Measurements from ENCODE around the gene NKX2-4.
"Not testable (repeated sequence)": the region's sequence is repeated elsewhere in the genome, so short reads cannot be mapped to it uniquely, and the experiment has no call there.

The NKX2-4 gene

DNA sequence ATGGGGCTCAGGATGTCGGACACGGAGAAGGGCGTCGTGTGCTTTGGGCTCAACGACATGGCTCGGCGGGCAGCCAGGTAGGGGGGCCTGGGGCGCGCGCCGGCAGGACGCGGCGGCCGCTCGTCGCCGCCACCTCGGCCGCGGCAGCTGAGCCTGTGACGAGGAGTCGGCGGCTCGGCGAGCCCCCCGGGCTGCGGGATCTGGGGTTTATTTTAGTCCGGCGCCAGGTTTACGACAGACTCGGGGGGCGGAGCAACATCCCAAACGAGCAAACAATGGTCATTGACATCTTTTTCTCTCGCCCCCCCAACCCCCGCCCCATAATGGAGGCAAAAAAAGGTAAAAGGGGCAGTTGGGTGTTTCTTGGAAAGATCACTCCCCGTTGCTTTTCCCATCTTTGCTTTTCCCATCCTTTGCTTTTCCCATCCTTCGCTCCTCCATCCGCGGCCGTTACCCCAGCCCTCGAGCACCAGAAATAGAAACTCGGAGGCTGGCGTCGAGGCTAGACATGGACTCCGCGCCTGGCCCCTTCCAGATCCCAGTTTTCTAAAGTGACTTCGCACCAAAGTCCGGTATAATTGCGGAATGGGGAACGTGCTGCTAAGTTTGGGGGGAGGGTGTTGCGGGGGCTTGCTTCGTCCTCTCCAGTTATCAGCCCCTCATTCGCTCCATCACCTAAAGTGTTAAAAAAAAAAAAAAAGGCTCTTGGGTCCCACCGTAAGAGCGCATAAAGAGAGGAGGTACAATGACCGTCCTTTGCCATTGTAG, at the start of gene NKX2-4:
TSS of gene NKX2-4 (minus strand) at position 186 of the 768 bp plus-strand sequence. CDS start at position 59, 127 bp downstream.
- no peak for DNase-seq

GRCh38 chr20:21437816-21438215, 40.5 kb upstream of the NKX2-4 start:
- DNase-seq, result no peak

DNA sequence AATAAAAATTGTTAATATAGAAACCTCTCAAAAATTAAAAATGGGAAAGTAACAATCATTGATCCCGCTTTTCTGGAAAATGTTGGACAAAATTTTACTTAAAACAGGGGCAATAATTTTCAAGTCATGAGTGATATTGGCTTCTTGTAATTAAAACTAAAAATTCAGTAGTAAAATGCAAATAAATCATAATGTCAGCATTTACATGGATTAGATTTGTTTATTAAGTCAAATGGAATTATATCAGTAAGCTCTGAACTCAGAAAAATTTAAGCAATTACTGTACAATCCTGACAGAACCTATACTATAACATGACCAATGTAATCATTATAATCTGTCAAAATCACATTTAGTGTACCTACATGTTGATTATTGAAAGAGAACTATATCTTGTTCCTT, 39.9 kb upstream of the NKX2-4 start:
- no peak for DNase-seq

- DNase-seq, result no peak
These were observed 38.9 kb upstream of the NKX2-4 start for GRCh38 chr20:21436205-21436604.

- no peak for DNase-seq
These were observed 38.2 kb upstream of the NKX2-4 start for GRCh38 chr20:21435576-21435975.

- no peak for DNase-seq
These were observed 36.1 kb upstream of the NKX2-4 start for GRCh38 chr20:21433329-21433890.

DNA sequence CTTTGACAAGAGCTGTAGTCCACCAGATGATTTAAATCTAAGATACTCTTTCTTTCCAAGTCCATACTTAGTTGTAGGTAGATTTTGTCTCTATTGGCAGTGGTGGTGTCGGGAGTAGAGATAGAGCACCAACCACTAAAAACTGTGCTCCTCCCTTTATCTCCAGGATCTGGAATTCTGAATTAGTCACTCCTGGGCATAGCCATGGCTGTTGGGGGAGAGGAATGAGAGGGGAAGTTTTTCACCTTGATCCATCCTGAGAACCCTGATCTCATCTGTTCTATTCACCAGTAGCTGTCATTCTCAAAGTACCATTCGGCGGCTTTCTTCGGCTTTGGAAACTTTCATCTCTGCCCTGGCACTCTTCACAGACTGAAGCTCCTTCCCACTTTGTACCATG, 35.6 kb upstream of the NKX2-4 start:
- DNase-seq, result no peak

- no peak for DNase-seq
These were observed 32.7 kb upstream of the NKX2-4 start for GRCh38 chr20:21430020-21430419.

DNA sequence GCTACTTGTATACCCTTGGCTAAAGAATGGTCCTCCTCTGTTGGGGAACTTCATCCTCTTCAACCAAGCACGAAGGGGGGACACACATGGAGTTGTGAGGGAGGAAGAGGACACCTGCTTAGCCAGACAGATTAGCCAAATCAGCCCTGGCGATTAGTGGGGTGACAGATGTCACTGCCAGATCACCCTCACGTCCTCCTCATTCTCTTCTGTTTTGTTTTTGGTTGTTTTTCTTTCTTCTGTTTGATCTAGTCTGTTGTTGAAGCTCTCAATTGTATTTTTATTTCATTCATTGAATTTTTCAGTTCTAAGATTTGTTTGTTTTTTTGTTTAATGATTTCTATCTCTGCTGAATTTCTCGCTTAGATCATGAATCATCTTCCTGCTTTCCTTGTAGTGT, 27.5 kb upstream of the NKX2-4 start:
- no peak for DNase-seq

DNA sequence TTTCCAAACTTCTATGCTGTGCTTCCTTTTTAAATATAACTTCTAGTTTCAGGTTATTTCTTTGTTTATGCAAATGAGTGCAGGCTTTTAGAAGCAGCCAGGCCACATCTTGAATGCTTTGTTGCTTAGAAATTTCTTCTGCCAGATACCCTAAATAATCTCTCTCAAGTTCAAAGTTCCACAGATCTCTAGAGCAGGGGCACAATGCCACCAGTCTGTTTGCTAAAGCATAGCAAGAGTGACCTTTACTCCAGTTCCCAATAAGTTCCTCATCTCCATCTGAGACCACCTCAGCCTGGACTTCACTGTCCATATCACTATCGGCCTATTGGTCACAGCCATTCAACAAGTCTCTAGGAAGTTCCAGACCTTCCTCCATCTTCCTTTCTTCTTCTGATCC, 26.4 kb upstream of the NKX2-4 start:
- DNase-seq, result not testable (repeated sequence)

GRCh38 chr20:21421601-21422236, 24.4 kb upstream of the NKX2-4 start:
- no peak for DNase-seq

GRCh38 chr20:21419147-21419546, 21.8 kb upstream of the NKX2-4 start:
- DNase-seq, result not testable (repeated sequence)

GRCh38 chr20:21413996-21414395, 16.7 kb upstream of the NKX2-4 start:
- DNase-seq, result not testable (repeated sequence)

GRCh38 chr20:21411725-21412124, 14.4 kb upstream of the NKX2-4 start:
- DNase-seq, result no peak

- DNase-seq, result no peak
These were observed 1.7 kb upstream of the NKX2-4 start for GRCh38 chr20:21399005-21399475.

DNA sequence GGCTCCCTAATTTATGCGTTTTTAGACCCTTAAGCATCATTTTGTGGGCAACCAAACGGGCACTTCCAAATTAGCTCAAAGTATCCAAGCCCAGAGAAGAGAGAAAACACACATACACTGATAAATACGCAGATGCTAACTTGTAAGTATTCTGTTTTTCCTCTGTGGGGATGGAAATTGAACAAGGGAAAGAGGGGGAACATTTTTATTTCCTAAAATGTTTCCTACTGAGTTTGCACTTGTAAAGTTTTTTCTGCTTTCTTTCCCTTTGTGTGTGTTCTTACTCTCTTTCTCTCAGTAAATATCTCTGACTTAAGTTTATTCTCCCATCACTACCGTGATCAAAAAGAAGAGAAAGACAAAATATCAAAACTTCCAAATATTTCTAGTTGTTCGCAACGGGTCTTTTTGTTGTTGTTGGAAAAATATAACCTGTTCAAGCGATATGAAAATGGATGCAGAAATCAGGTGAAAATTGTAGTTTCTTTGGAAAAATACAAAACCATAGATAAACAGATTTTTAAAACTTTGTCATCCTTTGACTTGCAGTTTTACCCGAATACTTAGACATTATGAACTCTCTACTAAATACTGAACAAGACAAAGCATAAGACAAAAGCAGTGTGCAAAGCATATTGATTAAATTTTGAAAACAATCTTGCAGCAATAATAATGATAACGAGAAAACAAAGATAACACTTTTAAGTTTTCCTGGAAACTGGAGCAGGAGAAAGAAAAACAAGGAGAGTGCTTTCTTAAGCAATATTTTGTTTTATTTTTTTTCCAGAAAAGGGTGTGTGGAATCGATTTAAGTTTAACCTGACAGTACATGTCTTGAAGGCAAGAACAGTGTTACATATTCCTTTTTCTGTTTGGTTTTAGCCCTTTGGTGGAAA, 1.0 kb upstream of the NKX2-4 start:
- DNase-seq, result no peak

DNA sequence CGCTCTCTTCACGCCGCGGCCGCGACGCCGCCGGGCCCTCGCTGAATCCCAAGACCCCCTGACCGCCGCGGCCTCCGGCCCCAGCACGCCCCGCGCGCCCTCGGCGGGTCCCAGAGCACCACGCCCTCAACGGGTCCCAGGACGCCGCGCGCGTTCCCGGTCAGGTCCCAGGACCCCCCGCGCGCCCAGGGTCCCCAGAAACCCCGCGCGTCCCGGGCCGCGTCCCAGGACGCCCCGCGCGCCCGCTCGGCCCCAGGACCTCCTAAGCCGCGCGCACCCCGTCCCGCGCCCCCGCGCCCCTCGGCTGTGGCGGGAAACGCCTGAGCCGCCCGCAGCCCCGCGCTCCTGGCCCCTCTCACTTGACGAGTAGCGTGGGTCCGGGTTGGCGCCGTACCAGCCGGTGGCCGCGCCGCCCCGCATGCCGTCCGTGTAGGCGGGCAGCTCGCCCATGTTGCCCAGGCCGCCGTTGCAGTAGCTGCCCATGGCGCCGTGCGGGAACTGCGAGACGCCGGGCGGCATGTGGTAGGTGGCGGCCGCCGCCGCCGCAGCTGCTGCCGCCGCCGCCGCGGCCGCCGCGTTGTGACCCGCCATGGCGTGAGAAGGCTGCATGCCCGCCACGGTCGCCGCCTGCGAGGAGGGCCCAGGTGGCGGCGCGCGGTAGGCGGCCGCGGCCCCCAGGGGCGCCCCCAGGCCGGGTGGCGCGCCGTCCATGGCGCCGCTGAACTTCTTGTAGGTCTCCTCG, 556 bp downstream of the NKX2-4 start:
- peak in 1 of 2 experiments; percentile 13 for DNase-seq

DNA sequence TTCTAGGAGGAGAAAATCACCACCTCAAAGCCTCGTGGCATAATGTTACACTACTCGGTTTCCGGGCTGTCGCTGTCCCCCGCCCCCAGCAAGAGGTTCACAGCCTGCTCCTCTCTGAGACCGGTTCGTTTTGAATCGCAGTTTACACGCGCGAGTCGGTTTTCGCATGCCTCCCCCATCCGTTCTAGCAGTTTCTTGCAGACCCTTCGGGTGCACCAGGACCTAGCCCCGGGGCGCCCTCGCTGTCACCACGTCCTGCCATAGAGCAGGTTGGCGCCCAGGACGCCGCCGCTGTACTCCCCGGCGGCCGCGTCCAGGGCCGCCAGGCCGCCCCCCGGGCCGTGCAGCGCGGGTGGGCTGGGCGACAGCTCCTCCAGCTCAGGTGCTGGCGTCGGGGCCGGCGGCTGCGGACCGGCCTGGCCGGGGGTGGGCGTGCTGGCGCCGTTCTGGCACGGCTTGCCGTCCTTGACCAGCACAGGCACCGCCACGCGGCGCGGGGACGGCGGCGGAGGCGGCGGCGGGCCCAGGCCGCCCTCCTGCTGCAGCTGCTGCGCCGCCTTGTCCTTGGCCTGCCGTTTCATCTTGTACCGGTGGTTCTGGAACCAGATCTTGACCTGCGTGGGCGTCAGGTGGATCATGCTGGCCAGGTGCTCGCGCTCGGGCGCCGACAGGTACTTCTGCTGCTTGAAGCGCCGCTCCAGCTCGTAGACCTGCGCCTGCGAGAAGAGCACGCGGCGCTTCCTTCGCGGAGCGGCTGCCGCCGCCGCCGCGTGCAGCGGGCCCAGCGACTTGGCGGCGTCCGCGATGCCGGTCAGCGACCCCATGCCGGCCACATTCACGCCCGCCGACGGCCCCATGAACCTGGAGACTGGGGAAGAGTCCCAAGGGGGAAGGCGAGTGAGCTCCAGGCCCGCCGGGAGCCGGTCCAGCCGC, 1.4 kb downstream of the NKX2-4 start:
- DNase-seq, result peak; percentile 24 to 48

- DNase-seq, result no peak
These were observed 2.2 kb downstream of the NKX2-4 start for GRCh38 chr20:21395051-21395665.

DNA sequence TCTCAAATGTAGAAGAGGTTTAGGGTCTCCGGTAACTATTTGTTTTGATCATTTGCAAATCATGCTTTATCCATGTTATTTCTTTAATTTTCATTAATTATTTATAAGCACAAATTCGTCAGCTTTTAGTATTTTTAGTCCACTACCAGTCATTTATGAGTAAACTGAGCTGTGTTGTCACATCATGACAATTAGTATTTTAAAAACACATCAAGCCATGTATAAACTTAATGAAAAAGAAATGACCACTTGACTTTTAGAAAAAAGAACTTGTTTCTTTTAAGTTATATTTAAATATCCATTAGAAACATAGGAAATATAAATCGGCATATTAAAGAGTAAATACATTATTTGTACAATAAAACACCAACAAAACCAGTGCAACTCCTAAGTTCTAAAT, 2.8 kb downstream of the NKX2-4 start:
- DNase-seq, result no peak
